Tibial artery (tissue), 4 donors: Measurements from ENCODE around the gene MICAL2.

Experiments
- DNase-seq, 2 donors: peaks; one replicate each; pipeline ENCODE4 v3.0.0-alpha.2; 2019
- H3K27ac ChIP-seq, 2 donors: fragments of 200-600 bp; sonication (generic) in 1 of 2; 1 replicate in 1 of 2; 2 replicates in 1 of 2; pipeline ENCODE4 v1.5.1; 2018 to 2019; ENCODE audit warnings: mild to moderate bottlenecking in 1 of 2
- H3K27me3 ChIP-seq, 2 donors: fragments of 200-600 bp; sonication (generic) in 1 of 2; one replicate each; pipeline versions ENCODE4 v1.5.1 to v1.6.0; 2016 to 2019
- H3K36me3 ChIP-seq, 3 donors: fragments of 200-600 bp; sonication (generic) in 2 of 3; one replicate each; pipeline ENCODE4 v1.5.1; 2016 to 2019; ENCODE audit warnings: mild to moderate bottlenecking in 2 of 3
- H3K4me1 ChIP-seq, 4 donors: fragments of 200-600 bp; sonication (generic) in 2 of 4; 1 replicate in 3 of 4; 2 replicates in 1 of 4; pipeline ENCODE4 v1.5.1; 2016 to 2019
- H3K4me3 ChIP-seq, 2 donors: fragments of 200-600 bp; sonication (generic) in 1 of 2; 1 replicate in 1 of 2; 2 replicates in 1 of 2; pipeline ENCODE4 v1.5.1; 2018 to 2019; ENCODE audit warnings: mild to moderate bottlenecking in 2 of 2
- H3K9me3 ChIP-seq, 3 donors: fragments of 200-600 bp; sonication (generic) in 1 of 3; one replicate each; pipeline ENCODE4 v1.5.1; 2016 to 2019
- CTCF ChIP-seq, 2 experiments: fragments of 200-600 bp in 1 of 2; fragments of 450-650 bp in 1 of 2; IDR thresholded peaks; one replicate each; pipeline ENCODE4 v1.5.1; 2017 to 2019; ENCODE audit warnings: antibody characterized with exemption in 2 of 2, mild to moderate bottlenecking in 1 of 2, moderate library complexity in 1 of 2
- intact Hi-C: fragments of 100-400 bp; cut with DNase I; formaldehyde crosslinking; loops from one replicate; pipeline ENCODE4 v1.15.0; 2023; ENCODE audit warnings: low total_unique reads

MICAL2 gene

GRCh38 chr11:12301379-12301778, 191.0 kb downstream of the MICAL2 start:
- Histone ChIP-seq H3K27ac (no peak overlapping the region), H3K36me3 (no peaks in the 10 kb centered on the region), H3K4me1 (peaks cover 0 to under 1% (median 0%) of the 10 kb centered on the region in 4 donors), H3K9me3 (peaks cover 0 to 11% (median 0%) of the 10 kb centered on the region in 3 donors), H3K27me3 (no peaks in the 10 kb centered on the region), H3K4me3 (no peak overlapping the region)
- no peak for TF ChIP-seq CTCF (IDR thresholded peaks at IDR 0.05)
- intact Hi-C loops: no loop called here
- no peak for DNase-seq

GRCh38 chr11:12303421-12304149, 193.2 kb downstream of the MICAL2 start:
- TF ChIP-seq CTCF (IDR thresholded peaks at IDR 0.05): no peak
- H3K27me3 ChIP-seq: no peaks in the 10 kb centered on the region
- no peak overlapping the region for H3K4me3 ChIP-seq
- no peaks in the 10 kb centered on the region for H3K36me3 ChIP-seq
- DNase-seq: no peak
- intact Hi-C loops: no loop called here
- no peak overlapping the region for H3K27ac ChIP-seq
- peaks cover 0 to 11% (median 0%) of the 10 kb centered on the region in 3 donors for H3K9me3 ChIP-seq
- H3K4me1 ChIP-seq: peaks cover 0 to 6% (median 0%) of the 10 kb centered on the region in 4 donors

DNA sequence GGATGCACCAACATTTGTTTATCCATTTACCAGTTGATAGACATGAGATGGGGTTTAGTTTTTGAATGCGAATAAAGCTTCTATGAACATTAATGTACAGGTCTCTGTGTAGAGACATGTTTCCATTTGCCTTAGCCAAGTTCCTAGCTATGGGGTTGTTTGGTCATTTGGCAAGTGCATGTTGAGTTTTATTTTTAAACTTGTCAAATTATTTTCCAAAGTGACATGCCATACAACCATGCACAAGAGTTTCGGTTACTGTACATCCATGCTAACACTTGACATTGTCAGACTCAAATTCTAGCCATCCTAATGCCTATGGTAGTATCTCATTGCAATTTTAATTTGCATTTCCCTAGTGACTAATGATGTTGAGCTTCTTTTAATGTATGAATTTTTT, 196.4 kb downstream of the MICAL2 start:
- Histone ChIP-seq H3K27ac (no peak overlapping the region), H3K27me3 (no peaks in the 10 kb centered on the region), H3K36me3 (no peaks in the 10 kb centered on the region), H3K4me3 (no peak overlapping the region), H3K4me1 (peaks cover 0 to 6% (median 0%) of the 10 kb centered on the region in 4 donors), H3K9me3 (no peaks in the 10 kb centered on the region)
- TF ChIP-seq CTCF (IDR thresholded peaks at IDR 0.05): no peak
- DNase-seq: no peak
- intact Hi-C loops: no loop called here

GRCh38 chr11:12312132-12312531, 201.7 kb downstream of the MICAL2 start:
- H3K4me1 ChIP-seq: no peaks in the 10 kb centered on the region
- no peak for TF ChIP-seq CTCF (IDR thresholded peaks at IDR 0.05)
- H3K36me3 ChIP-seq: no peaks in the 10 kb centered on the region
- no peak overlapping the region for H3K27ac ChIP-seq
- H3K9me3 ChIP-seq: peaks cover 0 to 9% (median 0%) of the 10 kb centered on the region in 3 donors
- no peak overlapping the region for H3K4me3 ChIP-seq
- DNase-seq: no peak
- H3K27me3 ChIP-seq: no peaks in the 10 kb centered on the region
- intact Hi-C loops: no loop called here
